ENCODE measurements around the gene ESRRA. TPM values are rescaled to one million over a fixed set of nuclear protein-coding genes. Genes with fewer than 3 reads are reported as not detected.

The ESRRA gene
- total and polyA plus RNA-seq, 8 donors = 45.5 to 685 (median 87.0) TPM

- no peaks in the 10 kb centered on the region for H3K9me3 ChIP-seq
- intact Hi-C loops (cut with DNase I; ENCODE audit: low total_unique reads) = no loop called here
- peaks cover 20 to 24% (median 21%) of the 10 kb centered on the region in 4 donors for H3K36me3 ChIP-seq
- DNase-seq = no peak
- 69 to 89% (median 84%) methylated on average over 3 to 6 of the region's 6 CpGs for WGBS, 5 donors
- peak overlapping the region; percentile 44 to 94 (median 91) for H3K27ac ChIP-seq
- TF ChIP-seq POLR2AphosphoS5 (IDR thresholded peaks at IDR 0.05) = no peak
- TF ChIP-seq POLR2A (IDR thresholded peaks at IDR 0.05) = no peak
- no peak for TF ChIP-seq CTCF (IDR thresholded peaks at IDR 0.05)
- no peak for TF ChIP-seq EP300 (IDR thresholded peaks at IDR 0.05)
- H3K27me3 ChIP-seq = no peaks in the 10 kb centered on the region
- H3K4me3 ChIP-seq = no peak overlapping the region
- peaks cover 40 to 70% (median 51%) of the 10 kb centered on the region in 4 donors for H3K4me1 ChIP-seq
Observed at GRCh38 chr11:64357446-64357845, 52.1 kb downstream of the ESRRA start.

DNA sequence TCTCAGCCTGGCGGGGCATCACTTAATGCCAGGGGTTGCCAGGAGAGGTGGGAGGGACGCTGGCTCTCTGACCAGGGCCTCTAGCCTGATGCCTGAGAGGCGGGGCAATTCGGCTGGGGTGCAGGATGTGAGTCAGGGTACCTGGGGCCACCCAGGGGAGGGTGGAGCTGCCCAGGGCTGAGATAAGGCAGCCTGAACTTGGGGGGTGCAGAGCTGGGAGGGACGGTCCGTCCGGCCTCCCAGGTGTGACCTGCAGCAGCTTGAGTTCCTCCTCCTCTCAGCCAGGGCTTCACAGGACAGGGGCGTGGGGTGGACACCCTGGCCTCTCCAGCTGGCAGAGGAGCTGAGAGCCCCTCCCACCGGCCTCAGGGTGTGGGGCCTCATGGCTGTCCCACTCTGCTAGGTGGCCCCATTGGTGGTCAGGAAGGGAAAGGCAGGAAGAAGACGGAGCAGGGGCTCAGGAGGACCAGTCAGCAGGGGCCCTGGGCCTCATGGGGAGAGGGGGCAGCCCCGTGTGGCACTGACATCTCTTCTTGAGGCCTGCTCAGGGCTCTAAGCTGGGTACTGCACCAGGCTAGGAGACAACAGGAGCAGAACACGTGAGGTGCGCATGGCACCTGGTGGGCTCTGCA lies 52.7 kb downstream of the ESRRA start:
- peak; percentile 69 to 87 for DNase-seq
- peaks cover 25 to 29% (median 27%) of the 10 kb centered on the region in 4 donors for H3K36me3 ChIP-seq
- peak overlapping the region; percentile 87 to 94 (median 91) for H3K27ac ChIP-seq
- intact Hi-C loops (cut with DNase I; ENCODE audit: low total_unique reads) = no loop called here
- H3K4me3 ChIP-seq = peak overlapping the region; percentile 77 to 95 (median 88)
- no peaks in the 10 kb centered on the region for H3K9me3 ChIP-seq
- peaks cover 40 to 70% (median 51%) of the 10 kb centered on the region in 4 donors for H3K4me1 ChIP-seq
- 33 to 66% (median 45%) methylated on average over 8 to 13 of the region's 13 CpGs for WGBS, 5 donors
- TF ChIP-seq POLR2AphosphoS5 (IDR thresholded peaks at IDR 0.05) (peak in 2 of 3 donors; percentile 49 to 50), CTCF (IDR thresholded peaks at IDR 0.05) (no peak)
- no peaks in the 10 kb centered on the region for H3K27me3 ChIP-seq

GRCh38 chr11:64358536-64358906 lies 53.2 kb downstream of the ESRRA start:
- intact Hi-C loops (cut with DNase I; ENCODE audit: low total_unique reads) = no loop called here
- Histone ChIP-seq H3K4me3 (peak overlapping the region; percentile 77 to 95 (median 88)), H3K9me3 (no peaks in the 10 kb centered on the region), H3K27me3 (no peaks in the 10 kb centered on the region), H3K4me1 (peaks cover 40 to 70% (median 51%) of the 10 kb centered on the region in 4 donors), H3K36me3 (peaks cover 27 to 34% (median 32%) of the 10 kb centered on the region in 4 donors), H3K27ac (peak overlapping the region; percentile 87 to 94 (median 91))
- DNase-seq = no peak
- WGBS, 5 donors = 13 to 46% (median 23%) methylated on average over 4 to 7 of the region's 7 CpGs
- TF ChIP-seq POLR2AphosphoS5 (IDR thresholded peaks at IDR 0.05) = no peak

DNA sequence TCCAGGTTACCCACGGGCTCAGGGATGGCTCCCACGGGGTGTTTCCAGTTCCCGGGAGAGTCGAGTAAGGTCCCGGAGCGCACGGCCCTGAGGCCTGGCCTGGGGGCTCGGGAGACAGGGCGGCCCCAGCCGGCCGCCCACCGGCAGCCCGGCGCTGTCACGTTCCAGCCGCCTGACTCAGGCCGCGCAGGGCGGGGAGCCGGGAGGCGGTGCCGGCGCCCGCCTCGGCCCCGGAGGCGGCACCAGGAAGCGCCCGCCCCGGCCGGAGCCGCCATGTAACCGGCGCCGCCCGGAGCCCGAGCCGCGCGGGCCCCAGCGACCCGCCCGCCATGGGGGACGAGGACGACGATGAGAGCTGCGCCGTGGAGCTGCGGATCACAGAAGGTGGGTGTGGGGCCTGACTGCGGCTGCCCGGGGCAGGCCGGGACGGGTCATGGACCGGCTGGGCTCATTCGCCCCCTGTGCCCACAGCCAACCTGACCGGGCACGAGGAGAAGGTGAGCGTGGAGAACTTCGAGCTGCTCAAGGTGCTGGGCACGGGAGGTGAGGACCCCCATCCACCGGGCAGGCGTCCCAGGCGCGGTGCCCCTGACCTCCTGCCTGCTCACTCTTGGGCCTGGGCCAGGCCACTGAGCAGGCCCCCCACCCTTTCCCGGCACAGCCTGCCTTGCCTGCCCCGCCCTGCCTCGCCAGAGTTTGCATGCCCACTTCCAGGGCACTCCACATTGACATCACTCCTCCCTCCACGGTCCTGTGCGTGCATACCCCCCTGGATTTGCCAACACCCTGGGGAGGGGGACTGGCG lies 53.8 kb downstream of the ESRRA start, which contains the start of gene RPS6KA4:
Gene RPS6KA4 (plus strand): TSS at position 256 of the 805 bp plus-strand sequence. CDS start 74 bp downstream, at position 330.
- TF ChIP-seq POLR2A (IDR thresholded peaks at IDR 0.05) = no peak
- no peak for TF ChIP-seq CTCF (IDR thresholded peaks at IDR 0.05)
- TF ChIP-seq EP300 (IDR thresholded peaks at IDR 0.05) = no peak
- peak in 2 of 3 donors; percentile 32 to 38 for TF ChIP-seq POLR2AphosphoS5 (IDR thresholded peaks at IDR 0.05)
- H3K4me3 ChIP-seq = peak within 1 kb of the TSS; percentile 77 to 95 (median 88)
- WGBS, 5 donors = 0 to 1% (median 0%) methylated on average over 19 to 69 of the region's 70 CpGs
- H3K9me3 ChIP-seq = no peaks in the 10 kb centered on the region
- peaks cover 40 to 67% (median 51%) of the 10 kb centered on the region in 4 donors for H3K4me1 ChIP-seq
- peak within 1 kb of the TSS; percentile 87 to 94 (median 91) for H3K27ac ChIP-seq
- intact Hi-C loops (cut with DNase I; ENCODE audit: low total_unique reads) = no loop called here
- peaks cover 33 to 39% (median 38%) of the 10 kb centered on the region in 4 donors for H3K36me3 ChIP-seq
- H3K27me3 ChIP-seq = no peaks in the 10 kb centered on the region
- DNase-seq = peak; percentile 74 to 93

All from stomach (tissue), 9 donors.